ENCODE measurements around the gene CCT5.

DNA sequence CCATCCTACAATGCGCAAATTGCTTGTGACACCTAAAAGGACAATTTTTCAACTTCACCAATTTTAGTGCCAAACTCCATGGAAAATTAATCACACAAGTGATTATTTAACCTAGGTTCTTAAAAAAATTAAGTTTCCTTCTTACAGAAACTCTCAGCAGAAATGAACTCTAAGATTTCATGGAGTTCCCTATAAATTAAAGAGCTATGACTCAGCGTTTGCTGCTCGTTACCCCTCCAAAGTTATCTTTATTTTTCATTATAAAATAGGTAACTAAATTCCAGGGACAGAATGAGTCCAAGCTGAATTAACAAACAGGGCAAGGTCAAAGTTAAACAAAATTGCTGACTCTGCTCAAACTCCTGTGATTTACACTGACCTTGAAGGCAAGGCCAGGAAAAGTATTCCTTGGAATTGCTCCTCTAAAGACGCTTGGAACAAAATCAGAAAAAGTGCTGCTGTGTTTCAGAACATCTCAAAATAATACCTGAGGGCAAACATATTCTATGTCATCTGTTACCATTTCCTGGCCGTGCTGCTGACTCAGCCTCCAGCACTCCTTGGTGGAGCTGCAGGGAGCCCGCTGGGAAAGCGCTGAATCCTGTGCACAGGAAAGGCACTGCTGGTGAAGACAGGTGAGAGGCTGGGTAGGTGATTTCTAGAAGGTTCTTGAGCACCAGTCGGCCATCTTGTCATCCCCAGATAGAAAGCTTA lies 60.1 kb downstream of the CCT5 start:
- TF ChIP-seq, protein P1, sequence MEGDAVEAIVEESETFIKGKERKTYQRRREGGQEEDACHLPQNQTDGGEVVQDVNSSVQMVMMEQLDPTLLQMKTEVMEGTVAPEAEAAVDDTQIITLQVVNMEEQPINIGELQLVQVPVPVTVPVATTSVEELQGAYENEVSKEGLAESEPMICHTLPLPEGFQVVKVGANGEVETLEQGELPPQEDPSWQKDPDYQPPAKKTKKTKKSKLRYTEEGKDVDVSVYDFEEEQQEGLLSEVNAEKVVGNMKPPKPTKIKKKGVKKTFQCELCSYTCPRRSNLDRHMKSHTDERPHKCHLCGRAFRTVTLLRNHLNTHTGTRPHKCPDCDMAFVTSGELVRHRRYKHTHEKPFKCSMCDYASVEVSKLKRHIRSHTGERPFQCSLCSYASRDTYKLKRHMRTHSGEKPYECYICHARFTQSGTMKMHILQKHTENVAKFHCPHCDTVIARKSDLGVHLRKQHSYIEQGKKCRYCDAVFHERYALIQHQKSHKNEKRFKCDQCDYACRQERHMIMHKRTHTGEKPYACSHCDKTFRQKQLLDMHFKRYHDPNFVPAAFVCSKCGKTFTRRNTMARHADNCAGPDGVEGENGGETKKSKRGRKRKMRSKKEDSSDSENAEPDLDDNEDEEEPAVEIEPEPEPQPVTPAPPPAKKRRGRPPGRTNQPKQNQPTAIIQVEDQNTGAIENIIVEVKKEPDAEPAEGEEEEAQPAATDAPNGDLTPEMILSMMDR (IDR thresholded peaks at IDR 0.05; ENCODE audit: low read length) = no peak
- no peak for TF ChIP-seq EZH2 (IDR thresholded peaks at IDR 0.05; ENCODE audit: borderline replicate concordance, low read length)

All from OCI-LY1 (cell line).